ENCODE results near the gene TMEM253. TPM values are rescaled to one million over a fixed set of nuclear protein-coding genes. Genes with fewer than 3 reads are reported as not detected.

TMEM253 gene
- total and polyA plus RNA-seq, 2 donors (not counting 1 experiment from before 2014, with no cell fraction given): 0.11 TPM; not detected in 1

DNA sequence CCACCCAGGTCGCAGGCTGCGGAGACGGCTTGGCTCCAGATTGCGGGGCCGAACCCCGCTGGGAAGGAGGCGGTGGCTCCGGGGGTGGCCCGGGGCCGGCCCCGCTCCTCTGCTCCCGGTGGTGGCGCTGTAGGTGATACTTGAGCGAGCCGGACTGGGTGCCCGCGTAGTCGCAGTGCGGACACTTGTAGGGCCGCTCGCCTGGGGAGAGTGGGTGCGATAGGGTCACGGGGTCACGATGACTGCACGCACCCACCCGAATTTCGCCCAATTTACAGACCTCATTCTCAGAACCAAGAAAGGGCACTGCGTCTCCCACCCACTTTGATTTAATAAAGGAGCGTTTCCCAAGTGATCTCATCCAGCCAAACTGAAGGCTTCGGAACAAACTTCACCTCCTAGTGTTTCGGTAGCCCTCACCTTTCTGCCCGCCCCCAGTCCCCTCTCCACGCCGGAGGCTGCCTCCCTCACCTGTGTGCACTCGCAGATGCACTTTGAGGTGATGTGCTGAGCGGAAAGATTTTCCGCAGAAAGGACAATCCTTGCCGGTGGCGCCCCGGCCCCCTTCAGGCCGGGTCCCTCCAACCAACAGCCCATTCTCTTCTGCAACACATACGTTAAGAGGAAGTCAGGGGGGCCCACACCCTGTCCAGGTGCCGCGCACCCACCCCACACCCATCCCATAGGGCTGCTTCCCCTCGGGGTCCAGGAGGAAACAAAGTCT lies 9.8 kb upstream of the TMEM253 start:
- Histone ChIP-seq H4K20me1 (ENCODE audit: control insufficient read depth, extremely low read depth, insufficient read depth, low read length) (no peaks in the 10 kb centered on the region), H3K27me3 (ENCODE audit: control insufficient read depth, insufficient read depth, low read length) (no peaks in the 10 kb centered on the region), H3K4me3 (replicated peaks in 1 of 4; ENCODE audit: control extremely low read depth in 1 of 4, insufficient read depth in 1 of 4, low read depth in 3 of 4, low read length in 4 of 4) (no peak overlapping the region), H3K36me3 (ENCODE audit: control insufficient read depth, insufficient read depth, low read length) (peaks cover 6% of the 10 kb centered on the region), H3K9me3 (ENCODE audit: control insufficient read depth, insufficient read depth, low read depth, low read length) (no peaks in the 10 kb centered on the region), H2AFZ (ENCODE audit: low read length) (no peak overlapping the region), H3K27ac (ENCODE audit: insufficient read depth, low read length) (no peak overlapping the region), H3K79me2 (ENCODE audit: control insufficient read depth, insufficient read depth, low read length) (no peaks in the 10 kb centered on the region), H3K4me1 (ENCODE audit: control insufficient read depth, extremely low read depth, insufficient read depth, low read length) (peaks cover 11% of the 10 kb centered on the region), H3K9ac (ENCODE audit: insufficient read depth, low read length) (no peak overlapping the region), H3K4me2 (ENCODE audit: extremely low read depth, insufficient read depth, low read length) (no peak overlapping the region)
- no peak for DNase-seq (ENCODE audit: low read depth in 2 of 2)
- TF ChIP-seq EZH2 (IDR thresholded peaks at IDR 0.05; ENCODE audit: low read length, missing control alignments): no peak
- TF ChIP-seq, protein P1, sequence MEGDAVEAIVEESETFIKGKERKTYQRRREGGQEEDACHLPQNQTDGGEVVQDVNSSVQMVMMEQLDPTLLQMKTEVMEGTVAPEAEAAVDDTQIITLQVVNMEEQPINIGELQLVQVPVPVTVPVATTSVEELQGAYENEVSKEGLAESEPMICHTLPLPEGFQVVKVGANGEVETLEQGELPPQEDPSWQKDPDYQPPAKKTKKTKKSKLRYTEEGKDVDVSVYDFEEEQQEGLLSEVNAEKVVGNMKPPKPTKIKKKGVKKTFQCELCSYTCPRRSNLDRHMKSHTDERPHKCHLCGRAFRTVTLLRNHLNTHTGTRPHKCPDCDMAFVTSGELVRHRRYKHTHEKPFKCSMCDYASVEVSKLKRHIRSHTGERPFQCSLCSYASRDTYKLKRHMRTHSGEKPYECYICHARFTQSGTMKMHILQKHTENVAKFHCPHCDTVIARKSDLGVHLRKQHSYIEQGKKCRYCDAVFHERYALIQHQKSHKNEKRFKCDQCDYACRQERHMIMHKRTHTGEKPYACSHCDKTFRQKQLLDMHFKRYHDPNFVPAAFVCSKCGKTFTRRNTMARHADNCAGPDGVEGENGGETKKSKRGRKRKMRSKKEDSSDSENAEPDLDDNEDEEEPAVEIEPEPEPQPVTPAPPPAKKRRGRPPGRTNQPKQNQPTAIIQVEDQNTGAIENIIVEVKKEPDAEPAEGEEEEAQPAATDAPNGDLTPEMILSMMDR (conservative IDR thresholded peaks at IDR 0.05 in 1 of 2, IDR thresholded peaks at IDR 0.05 in 1 of 2; ENCODE audit: low read depth in 1 of 2, low read length in 2 of 2): no peak

DNA sequence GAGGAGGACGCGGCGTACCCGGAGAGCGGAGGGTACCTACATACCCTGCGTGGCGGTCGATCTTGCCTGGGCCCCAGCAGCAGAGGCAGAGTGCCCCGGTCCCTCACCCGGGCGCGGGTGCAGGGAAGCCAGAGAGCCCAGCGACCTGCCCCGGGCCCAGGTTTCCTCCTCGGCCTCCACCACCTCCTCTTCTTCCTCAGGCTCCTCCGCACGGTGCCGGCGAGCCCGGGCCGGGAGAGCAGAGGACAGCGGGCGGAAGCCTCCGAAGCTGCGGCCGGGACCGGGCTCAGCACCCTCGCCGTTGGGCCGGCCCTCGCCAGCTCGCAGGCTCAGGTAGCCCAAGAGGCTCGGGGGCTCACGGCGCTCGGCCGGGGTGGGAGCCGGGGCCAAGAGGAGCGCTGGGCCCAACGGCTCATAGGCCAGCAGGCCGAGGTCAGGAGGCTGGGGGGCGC lies 9.0 kb upstream of the TMEM253 start:
- H3K27ac ChIP-seq (ENCODE audit: insufficient read depth, low read length): peak overlapping the region; percentile 5
- H3K4me2 ChIP-seq (ENCODE audit: extremely low read depth, insufficient read depth, low read length): no peak overlapping the region
- no peak for TF ChIP-seq EZH2 (IDR thresholded peaks at IDR 0.05; ENCODE audit: low read length, missing control alignments)
- TF ChIP-seq, protein P1 (conservative IDR thresholded peaks at IDR 0.05 in 1 of 2, IDR thresholded peaks at IDR 0.05 in 1 of 2; ENCODE audit: low read depth in 1 of 2, low read length in 2 of 2): no peak
- H2AFZ ChIP-seq (ENCODE audit: low read length): no peak overlapping the region
- peaks cover 6% of the 10 kb centered on the region for H3K36me3 ChIP-seq (ENCODE audit: control insufficient read depth, insufficient read depth, low read length)
- H3K9ac ChIP-seq (ENCODE audit: insufficient read depth, low read length): no peak overlapping the region
- no peaks in the 10 kb centered on the region for H4K20me1 ChIP-seq (ENCODE audit: control insufficient read depth, extremely low read depth, insufficient read depth, low read length)
- H3K27me3 ChIP-seq (ENCODE audit: control insufficient read depth, insufficient read depth, low read length): no peaks in the 10 kb centered on the region
- H3K79me2 ChIP-seq (ENCODE audit: control insufficient read depth, insufficient read depth, low read length): no peaks in the 10 kb centered on the region
- H3K4me1 ChIP-seq (ENCODE audit: control insufficient read depth, extremely low read depth, insufficient read depth, low read length): peaks cover 10% of the 10 kb centered on the region
- DNase-seq (ENCODE audit: low read depth in 2 of 2): no peak
- H3K9me3 ChIP-seq (ENCODE audit: control insufficient read depth, insufficient read depth, low read depth, low read length): no peaks in the 10 kb centered on the region
- H3K4me3 ChIP-seq (replicated peaks in 1 of 4; ENCODE audit: control extremely low read depth in 1 of 4, insufficient read depth in 1 of 4, low read depth in 3 of 4, low read length in 4 of 4): no peak overlapping the region

DNA sequence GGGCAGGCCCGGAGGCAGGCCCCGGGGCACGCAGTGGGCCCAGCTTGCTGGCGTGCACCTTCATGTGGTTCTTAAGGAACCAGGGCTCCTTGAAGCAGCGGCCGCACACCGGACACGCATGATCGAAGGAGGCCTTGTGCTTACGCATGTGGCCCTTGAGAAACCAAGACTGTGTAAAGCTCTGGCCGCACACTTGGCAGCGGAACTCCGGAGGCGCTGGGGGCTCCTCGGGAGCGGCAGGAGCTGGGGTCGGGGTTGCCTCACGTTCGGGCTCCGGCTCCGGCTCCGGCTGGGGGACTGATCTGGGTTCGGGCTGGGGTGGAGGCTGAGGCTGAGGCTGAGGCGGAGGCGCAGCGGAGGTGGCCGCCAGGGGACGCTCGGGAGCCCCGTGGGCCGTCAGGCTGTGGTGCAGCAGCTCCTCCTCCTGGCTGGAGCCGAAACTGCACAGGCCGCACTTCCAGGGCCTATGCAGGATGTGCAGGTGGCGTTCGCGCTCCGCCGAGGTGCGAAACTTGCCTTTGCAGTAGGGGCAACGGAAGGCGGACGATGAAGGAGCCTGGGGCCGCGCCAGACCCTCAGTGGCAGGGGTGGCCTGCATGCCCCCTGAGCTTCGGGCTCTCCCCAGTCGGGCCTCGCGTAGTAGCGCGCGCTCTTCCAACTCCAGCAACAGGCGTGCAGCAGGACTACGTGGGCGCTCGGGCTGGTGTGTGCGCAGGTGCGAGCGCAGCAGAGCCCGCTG lies 8.4 kb upstream of the TMEM253 start:
- Histone ChIP-seq H3K4me1 (ENCODE audit: control insufficient read depth, extremely low read depth, insufficient read depth, low read length) (peaks cover 6% of the 10 kb centered on the region), H4K20me1 (ENCODE audit: control insufficient read depth, extremely low read depth, insufficient read depth, low read length) (no peaks in the 10 kb centered on the region), H3K79me2 (ENCODE audit: control insufficient read depth, insufficient read depth, low read length) (no peaks in the 10 kb centered on the region), H3K4me2 (ENCODE audit: extremely low read depth, insufficient read depth, low read length) (no peak overlapping the region), H3K36me3 (ENCODE audit: control insufficient read depth, insufficient read depth, low read length) (peaks cover 6% of the 10 kb centered on the region), H2AFZ (ENCODE audit: low read length) (no peak overlapping the region), H3K9ac (ENCODE audit: insufficient read depth, low read length) (no peak overlapping the region), H3K4me3 (replicated peaks in 1 of 4; ENCODE audit: control extremely low read depth in 1 of 4, insufficient read depth in 1 of 4, low read depth in 3 of 4, low read length in 4 of 4) (no peak overlapping the region), H3K27me3 (ENCODE audit: control insufficient read depth, insufficient read depth, low read length) (no peaks in the 10 kb centered on the region), H3K27ac (ENCODE audit: insufficient read depth, low read length) (peak overlapping the region; percentile 5), H3K9me3 (ENCODE audit: control insufficient read depth, insufficient read depth, low read depth, low read length) (no peaks in the 10 kb centered on the region)
- TF ChIP-seq, protein P1 (conservative IDR thresholded peaks at IDR 0.05 in 1 of 2, IDR thresholded peaks at IDR 0.05 in 1 of 2; ENCODE audit: low read depth in 1 of 2, low read length in 2 of 2): peak; percentile 100
- TF ChIP-seq EZH2 (IDR thresholded peaks at IDR 0.05; ENCODE audit: low read length, missing control alignments): no peak
- peak; percentile 49 to 70 for DNase-seq (ENCODE audit: low read depth in 2 of 2)
